ENCODE results near the gene CDCP1.

The CDCP1 gene

GRCh38 chr3:45171283-45171682 lies 25.1 kb upstream of the CDCP1 start:
- H3K4me3 ChIP-seq (ENCODE audit: low read length), result no peak overlapping the region
- TF ChIP-seq, protein P1, sequence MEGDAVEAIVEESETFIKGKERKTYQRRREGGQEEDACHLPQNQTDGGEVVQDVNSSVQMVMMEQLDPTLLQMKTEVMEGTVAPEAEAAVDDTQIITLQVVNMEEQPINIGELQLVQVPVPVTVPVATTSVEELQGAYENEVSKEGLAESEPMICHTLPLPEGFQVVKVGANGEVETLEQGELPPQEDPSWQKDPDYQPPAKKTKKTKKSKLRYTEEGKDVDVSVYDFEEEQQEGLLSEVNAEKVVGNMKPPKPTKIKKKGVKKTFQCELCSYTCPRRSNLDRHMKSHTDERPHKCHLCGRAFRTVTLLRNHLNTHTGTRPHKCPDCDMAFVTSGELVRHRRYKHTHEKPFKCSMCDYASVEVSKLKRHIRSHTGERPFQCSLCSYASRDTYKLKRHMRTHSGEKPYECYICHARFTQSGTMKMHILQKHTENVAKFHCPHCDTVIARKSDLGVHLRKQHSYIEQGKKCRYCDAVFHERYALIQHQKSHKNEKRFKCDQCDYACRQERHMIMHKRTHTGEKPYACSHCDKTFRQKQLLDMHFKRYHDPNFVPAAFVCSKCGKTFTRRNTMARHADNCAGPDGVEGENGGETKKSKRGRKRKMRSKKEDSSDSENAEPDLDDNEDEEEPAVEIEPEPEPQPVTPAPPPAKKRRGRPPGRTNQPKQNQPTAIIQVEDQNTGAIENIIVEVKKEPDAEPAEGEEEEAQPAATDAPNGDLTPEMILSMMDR (conservative IDR thresholded peaks at IDR 0.05; ENCODE audit: low read depth, low read length), result no peak
- no peak for DNase-seq (ENCODE audit: low read depth)

- H3K4me3 ChIP-seq (ENCODE audit: low read length), result no peak overlapping the region
- TF ChIP-seq, protein P1 (conservative IDR thresholded peaks at IDR 0.05; ENCODE audit: low read depth, low read length), result no peak
- DNase-seq (ENCODE audit: low read depth), result no peak
Observed at GRCh38 chr3:45170096-45170495, 23.9 kb upstream of the CDCP1 start.

GRCh38 chr3:45169125-45169904 lies 23.1 kb upstream of the CDCP1 start:
- DNase-seq (ENCODE audit: low read depth), result no peak
- no peak overlapping the region for H3K4me3 ChIP-seq (ENCODE audit: low read length)
- TF ChIP-seq, protein P1 (conservative IDR thresholded peaks at IDR 0.05; ENCODE audit: low read depth, low read length), result no peak

DNA sequence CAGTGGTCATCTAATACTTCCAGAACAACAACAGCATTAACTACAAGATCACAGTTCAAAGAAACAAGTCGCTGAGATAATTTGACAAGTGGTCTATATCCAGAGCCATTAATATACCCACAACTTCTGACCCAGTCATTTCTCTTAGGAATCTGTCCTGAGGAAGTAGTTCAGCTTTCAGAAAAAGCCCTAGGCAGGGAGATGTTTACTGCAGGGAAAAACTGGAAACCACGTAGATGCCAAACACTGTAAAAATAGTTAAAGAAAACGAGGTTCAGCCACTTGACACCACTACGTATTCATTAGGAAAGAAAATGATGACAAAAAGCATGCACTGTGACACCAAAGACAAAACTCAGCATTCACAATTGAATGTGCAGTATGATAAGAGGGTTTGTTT lies 22.3 kb upstream of the CDCP1 start:
- no peak overlapping the region for H3K4me3 ChIP-seq (ENCODE audit: low read length)
- TF ChIP-seq, protein P1 (conservative IDR thresholded peaks at IDR 0.05; ENCODE audit: low read depth, low read length), result no peak
- no peak for DNase-seq (ENCODE audit: low read depth)

GRCh38 chr3:45167011-45167911 lies 21.1 kb upstream of the CDCP1 start:
- H3K4me3 ChIP-seq (ENCODE audit: low read length), result no peak overlapping the region
- peak; percentile 98 for DNase-seq (ENCODE audit: low read depth)
- TF ChIP-seq, protein P1 (conservative IDR thresholded peaks at IDR 0.05; ENCODE audit: low read depth, low read length), result no peak

DNA sequence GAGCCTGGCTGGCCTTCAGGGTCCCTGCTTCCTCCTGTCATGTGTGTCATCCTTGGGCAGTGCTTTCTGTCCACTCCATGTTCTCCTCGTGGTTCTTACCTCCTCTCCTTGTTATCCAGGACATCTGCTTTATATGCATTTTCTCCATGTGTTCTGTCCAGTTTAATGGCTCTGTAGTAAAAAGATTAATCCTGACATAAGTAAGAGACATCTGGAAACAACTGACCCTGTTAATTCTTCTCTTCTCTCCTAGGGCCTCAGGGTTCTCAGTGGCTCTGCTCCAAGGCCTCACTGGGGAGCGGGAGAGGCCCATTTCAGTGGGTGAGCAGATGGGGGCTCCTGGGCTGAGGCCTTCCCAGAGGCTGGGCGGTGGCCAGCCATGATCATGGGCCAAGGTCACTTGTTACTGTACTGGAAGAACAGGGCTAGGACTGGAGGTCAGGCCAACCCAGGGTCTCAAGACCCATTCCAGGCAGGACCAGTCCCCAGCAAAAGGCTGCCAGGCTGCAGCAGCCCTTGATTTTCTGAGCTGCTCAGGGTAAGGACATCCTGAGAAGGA lies 20.2 kb upstream of the CDCP1 start:
- H3K4me3 ChIP-seq (ENCODE audit: low read length), result no peak overlapping the region
- TF ChIP-seq, protein P1 (conservative IDR thresholded peaks at IDR 0.05; ENCODE audit: low read depth, low read length), result no peak
- DNase-seq (ENCODE audit: low read depth), result no peak

Data from retinal pigment epithelial cell (primary cell).